OCI-LY1 (cell line): Measurements from ENCODE around the gene MACROD1.

Experiments
- H2AFZ ChIP-seq: fragments of 200-600 bp; sonication (generic), shearing (Covaris generic); 2 replicates; pipeline ENCODE4 v1.6.0; 2014; ENCODE audit warnings: antibody characterized with exemption, mild to moderate bottlenecking, low read length
- H3F3A ChIP-seq: fragments of 200-600 bp; sonication (generic), shearing (Covaris generic); 2 replicates; pipeline ENCODE4 v1.6.0; 2014; ENCODE audit warnings: mild to moderate bottlenecking, antibody characterized with exemption, low read length, moderate library complexity; ENCODE audit not compliant: insufficient read depth
- H3K27ac ChIP-seq: fragments of 200-600 bp; sonication (generic); 2 replicates; pipeline ENCODE4 v1.5.1; 2014; ENCODE audit warnings: low read length, mixed run types, mild to moderate bottlenecking, low read depth; ENCODE audit not compliant: poor library complexity, severe bottlenecking
- H3K27me3 ChIP-seq: fragments of 200-600 bp; sonication (generic); 2 replicates; pipeline ENCODE4 v1.6.0; 2014; ENCODE audit warnings: antibody characterized with exemption, mild to moderate bottlenecking, low read length, moderate library complexity; ENCODE audit not compliant: insufficient read depth
- H3K36me3 ChIP-seq: fragments of 200-600 bp; sonication (generic); 2 replicates; pipeline ENCODE4 v1.6.1; 2014; ENCODE audit warnings: mild to moderate bottlenecking, antibody characterized with exemption, low read length, moderate library complexity, mixed read lengths; ENCODE audit not compliant: insufficient read depth
- H3K4me1 ChIP-seq: fragments of 200-600 bp; sonication (generic); 2 replicates; pipeline ENCODE4 v1.5.1; 2014; ENCODE audit warnings: mild to moderate bottlenecking, low read length, moderate library complexity; ENCODE audit not compliant: insufficient read depth, severe bottlenecking
- H3K4me2 ChIP-seq: fragments of 200-600 bp; sonication (generic), shearing (Covaris generic); 2 replicates; pipeline ENCODE4 v1.6.1; 2014; ENCODE audit warnings: low read length
- H3K4me3 ChIP-seq: fragments of 200-600 bp; sonication (generic); 2 replicates; pipeline ENCODE4 v1.5.1; 2014; ENCODE audit warnings: low read length, low read depth, mild to moderate bottlenecking, mixed read lengths; ENCODE audit not compliant: poor library complexity, severe bottlenecking
- H3K79me2 ChIP-seq: fragments of 200-600 bp; shearing (Covaris generic); 2 replicates; pipeline ENCODE4 v1.6.1; 2016; ENCODE audit warnings: mixed run types, low read length, mixed read lengths; ENCODE audit not compliant: insufficient read depth
- H3K9ac ChIP-seq: fragments of 200-600 bp; sonication (generic), shearing (Covaris generic); 2 replicates; pipeline ENCODE4 v1.6.1; 2014; ENCODE audit warnings: mild to moderate bottlenecking, low read length, mixed read lengths
- H3K9me2 ChIP-seq: fragments of 200-600 bp; sonication (generic), shearing (Covaris generic); 2 replicates; pipeline ENCODE4 v1.6.1; 2014; ENCODE audit warnings: low read depth, mild to moderate bottlenecking, low read length, mixed read lengths
- H3K9me3 ChIP-seq: fragments of 200-600 bp; shearing (Covaris generic); 2 replicates; pipeline ENCODE4 v1.6.1; 2014; ENCODE audit warnings: low read length, mixed read lengths
- H4K20me1 ChIP-seq: fragments of 200-600 bp; sonication (generic), shearing (Covaris generic); 2 replicates; pipeline ENCODE4 v1.6.0; 2016; ENCODE audit warnings: mild to moderate bottlenecking, low read length; ENCODE audit not compliant: insufficient read depth
- EZH2 ChIP-seq: fragments of 200-600 bp; sonication (generic), shearing (Covaris generic); IDR thresholded peaks from 2 replicates; pipeline ENCODE4 v1.8.0; 2017; ENCODE audit warnings: borderline replicate concordance, mixed run types, mild to moderate bottlenecking, antibody characterized with exemption, low read length, moderate library complexity, mixed read lengths
- TF ChIP-seq, protein P1 (sequence below): fragments of 200-600 bp; sonication (generic), shearing (Covaris generic); IDR thresholded peaks from 2 replicates; pipeline ENCODE4 v1.5.1; 2017; ENCODE audit warnings: mild to moderate bottlenecking, antibody characterized with exemption, low read length, moderate library complexity, mixed read lengths

Gene MACROD1

DNA sequence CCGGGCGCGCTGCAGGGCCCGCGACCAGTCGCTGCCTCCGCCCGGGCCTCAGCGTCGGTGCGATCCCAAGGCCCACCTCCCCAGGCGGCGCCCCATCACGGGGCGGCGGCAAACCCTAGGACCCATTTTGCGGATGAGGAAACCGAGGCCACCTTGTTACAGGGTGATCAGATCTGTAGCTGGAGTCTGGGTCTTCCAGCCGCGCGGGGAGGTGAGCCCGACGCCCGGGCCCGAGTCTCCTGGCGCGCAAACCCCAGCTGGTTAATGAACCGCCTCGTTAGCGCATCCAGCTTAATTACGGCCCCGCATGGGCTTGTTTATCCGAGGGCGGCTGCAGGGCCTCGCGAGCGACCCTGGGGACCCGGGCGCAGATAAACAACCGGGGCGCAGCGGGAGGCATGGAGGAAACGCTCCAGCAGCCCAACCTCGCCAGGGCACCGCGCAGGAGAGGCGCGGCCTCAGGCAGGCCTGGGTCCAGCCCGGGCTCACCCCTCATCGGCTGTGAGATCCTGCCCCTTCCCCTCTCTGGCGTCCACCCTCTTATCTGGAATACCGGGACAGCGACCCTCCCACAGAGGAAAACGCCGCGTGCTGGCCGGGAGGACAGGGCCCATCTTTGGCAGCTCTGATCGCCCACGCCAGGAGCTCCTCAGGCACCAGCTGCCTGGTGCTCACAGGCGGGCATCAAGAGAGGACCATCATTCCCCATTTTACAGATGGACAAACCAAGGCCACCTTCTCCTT, 165.0 kb downstream of the MACROD1 start:
- H3K9me2 ChIP-seq, result no peaks in the 10 kb centered on the region
- H3K4me1 ChIP-seq, result peaks cover 21% of the 10 kb centered on the region
- TF ChIP-seq, protein P1, sequence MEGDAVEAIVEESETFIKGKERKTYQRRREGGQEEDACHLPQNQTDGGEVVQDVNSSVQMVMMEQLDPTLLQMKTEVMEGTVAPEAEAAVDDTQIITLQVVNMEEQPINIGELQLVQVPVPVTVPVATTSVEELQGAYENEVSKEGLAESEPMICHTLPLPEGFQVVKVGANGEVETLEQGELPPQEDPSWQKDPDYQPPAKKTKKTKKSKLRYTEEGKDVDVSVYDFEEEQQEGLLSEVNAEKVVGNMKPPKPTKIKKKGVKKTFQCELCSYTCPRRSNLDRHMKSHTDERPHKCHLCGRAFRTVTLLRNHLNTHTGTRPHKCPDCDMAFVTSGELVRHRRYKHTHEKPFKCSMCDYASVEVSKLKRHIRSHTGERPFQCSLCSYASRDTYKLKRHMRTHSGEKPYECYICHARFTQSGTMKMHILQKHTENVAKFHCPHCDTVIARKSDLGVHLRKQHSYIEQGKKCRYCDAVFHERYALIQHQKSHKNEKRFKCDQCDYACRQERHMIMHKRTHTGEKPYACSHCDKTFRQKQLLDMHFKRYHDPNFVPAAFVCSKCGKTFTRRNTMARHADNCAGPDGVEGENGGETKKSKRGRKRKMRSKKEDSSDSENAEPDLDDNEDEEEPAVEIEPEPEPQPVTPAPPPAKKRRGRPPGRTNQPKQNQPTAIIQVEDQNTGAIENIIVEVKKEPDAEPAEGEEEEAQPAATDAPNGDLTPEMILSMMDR, result no peak; the same call in none of the 2 replicates
- TF ChIP-seq EZH2, result no peak
- no peak overlapping the region for H3K27ac ChIP-seq
- no peak overlapping the region for H3K9ac ChIP-seq
- peak overlapping the region; percentile 21 for H3K4me2 ChIP-seq
- peak overlapping the region; percentile 29 for H3K4me3 ChIP-seq
- no peak overlapping the region for H2AFZ ChIP-seq
- H4K20me1 ChIP-seq, result no peaks in the 10 kb centered on the region
- H3K36me3 ChIP-seq, result peaks cover 24% of the 10 kb centered on the region
- H3K9me3 ChIP-seq, result no peaks in the 10 kb centered on the region
- H3K79me2 ChIP-seq, result no peaks in the 10 kb centered on the region
- H3K27me3 ChIP-seq, result 0 out of 2 replicates have a peak, but pooled peaks cover 4% of the 10 kb centered on the region
- no peaks in the 10 kb centered on the region for H3F3A ChIP-seq

DNA sequence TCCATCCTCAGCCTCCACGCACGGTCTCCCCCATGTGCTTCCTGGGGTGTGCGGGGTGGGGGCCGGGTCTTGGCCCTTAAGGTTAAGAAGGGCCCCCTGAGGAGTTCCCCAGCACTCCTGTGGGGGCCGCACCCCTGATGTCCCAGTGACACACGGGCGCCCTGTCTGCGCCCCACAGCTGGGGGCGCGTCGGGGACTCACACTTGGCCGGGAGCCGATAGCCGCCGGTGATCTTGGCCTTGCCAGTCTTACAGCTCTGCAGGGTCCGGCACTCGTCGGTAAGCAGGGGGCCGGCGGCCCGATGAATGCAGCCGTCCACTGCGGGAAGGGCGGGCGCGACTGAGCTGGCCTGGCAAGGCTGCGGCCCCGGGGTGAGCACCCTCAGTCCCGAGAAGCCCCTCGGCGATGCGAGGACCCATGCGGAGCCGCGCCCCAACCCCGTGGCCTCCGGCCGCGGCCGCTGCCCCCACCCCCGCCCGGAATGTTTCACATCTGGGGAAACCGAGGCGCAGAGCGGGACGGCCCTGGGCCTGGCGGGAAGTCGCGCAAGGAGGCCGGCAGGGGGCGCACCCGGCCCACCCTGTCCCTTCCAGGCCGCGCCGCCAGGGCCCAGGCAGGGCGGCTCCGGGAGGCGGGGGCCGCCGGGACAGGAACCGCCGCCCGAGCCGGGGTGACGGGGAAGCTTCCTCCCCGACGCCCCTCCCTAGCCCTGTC, 165.7 kb downstream of the MACROD1 start:
- H3F3A ChIP-seq, result no peaks in the 10 kb centered on the region
- TF ChIP-seq, protein P1, result peak; percentile 72
- TF ChIP-seq EZH2, result no peak
- no peak overlapping the region for H3K27ac ChIP-seq
- no peaks in the 10 kb centered on the region for H3K9me3 ChIP-seq
- H3K4me2 ChIP-seq, result peak overlapping the region; percentile 21
- H3K4me1 ChIP-seq, result peaks cover 21% of the 10 kb centered on the region
- H3K4me3 ChIP-seq, result peak overlapping the region; percentile 29
- H3K79me2 ChIP-seq, result no peaks in the 10 kb centered on the region
- no peaks in the 10 kb centered on the region for H4K20me1 ChIP-seq
- 0 out of 2 replicates have a peak, but pooled peaks cover 4% of the 10 kb centered on the region for H3K27me3 ChIP-seq
- H3K9me2 ChIP-seq, result no peaks in the 10 kb centered on the region
- no peak overlapping the region for H3K9ac ChIP-seq
- no peak overlapping the region for H2AFZ ChIP-seq
- peaks cover 32% of the 10 kb centered on the region for H3K36me3 ChIP-seq

DNA sequence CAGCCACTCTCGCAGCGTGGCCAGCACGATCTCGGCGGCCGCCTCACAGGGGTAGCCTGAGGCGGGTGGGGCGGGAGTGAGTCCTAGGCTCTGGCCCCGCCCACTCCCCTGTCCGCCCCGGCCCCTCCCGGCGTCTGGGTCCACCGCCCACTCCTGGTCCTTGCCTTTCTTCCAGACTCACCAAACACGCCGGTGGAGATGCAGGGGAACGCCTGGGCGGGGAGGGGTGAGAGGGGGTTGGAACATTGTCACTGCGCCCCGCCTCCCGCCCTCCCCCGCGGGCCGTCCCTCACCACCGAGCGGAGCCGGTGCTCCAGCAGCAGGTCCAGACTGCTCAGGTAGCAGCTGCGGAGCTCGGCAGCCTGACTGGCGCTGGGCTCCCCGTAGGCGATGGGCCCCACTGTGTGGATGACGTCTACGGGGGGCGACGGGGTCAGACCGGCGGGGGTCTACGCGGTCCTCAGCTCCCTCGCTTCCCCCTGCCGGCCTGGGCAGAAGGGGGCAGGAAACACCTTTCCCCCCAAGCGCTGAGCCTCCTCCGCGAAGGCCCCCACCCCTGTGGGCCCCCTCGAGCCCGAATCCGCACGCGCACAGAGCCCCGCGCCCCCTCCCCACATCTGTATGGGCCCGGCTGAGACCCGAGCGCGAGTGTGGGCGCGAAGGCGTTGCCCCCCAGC, 166.4 kb downstream of the MACROD1 start:
- Histone ChIP-seq H3K79me2 (no peaks in the 10 kb centered on the region), H3K9ac (no peak overlapping the region), H3K27me3 (0 out of 2 replicates have a peak, but pooled peaks cover 4% of the 10 kb centered on the region), H2AFZ (no peak overlapping the region), H3K4me1 (peaks cover 21% of the 10 kb centered on the region), H3F3A (no peaks in the 10 kb centered on the region), H3K9me3 (no peaks in the 10 kb centered on the region), H3K36me3 (peaks cover 39% of the 10 kb centered on the region), H3K9me2 (no peaks in the 10 kb centered on the region), H3K27ac (no peak overlapping the region), H3K4me3 (peak overlapping the region; percentile 27), H4K20me1 (no peaks in the 10 kb centered on the region), H3K4me2 (peak overlapping the region; percentile 21; the same call in 1 of the 2 replicates)
- TF ChIP-seq, protein P1, result no peak
- TF ChIP-seq EZH2, result no peak
